Neural progenitor cell (in vitro differentiated cells): ENCODE measurements around the gene DHX35.

ENCODE experiments used
- CTCF ChIP-seq: fragments of 200-600 bp; sonication (generic); IDR thresholded peaks from 2 replicates; pipeline ENCODE4 v1.5.1; 2017; ENCODE audit warnings: antibody characterized with exemption, mild to moderate bottlenecking
- EZH2 ChIP-seq: fragments of 200-600 bp; sonication (generic); IDR thresholded peaks from 2 replicates; pipeline ENCODE4 v1.6.1; 2017; ENCODE audit warnings: antibody characterized with exemption, mild to moderate bottlenecking, moderate library complexity
- EZH2phosphoT487 ChIP-seq: fragments of 200-600 bp; sonication (generic); IDR thresholded peaks from 2 replicates; pipeline ENCODE4 v1.6.1; 2017; ENCODE audit warnings: antibody characterized with exemption

GRCh38 chr20:38979842-38980241 lies 17.7 kb downstream of the DHX35 start:
- TF ChIP-seq CTCF (no peak), EZH2 (no peak), EZH2phosphoT487 (no peak)
